HL-60 (cell line): ENCODE results near the gene DCTN2.

Experiments
- DNase-seq, 2 experiments: peaks; one replicate each; pipeline ENCODE4 v3.0.0-alpha.2; 2010 to 2020; ENCODE audit warnings: low read depth in 1 of 2, low spot score in 1 of 2
- H3K27ac ChIP-seq: fragments of 250-450 bp; sonication (Bioruptor Pico); replicated peaks from 2 replicates; pipeline ENCODE4 v1.5.1; 2020; ENCODE audit warnings: mild to moderate bottlenecking, moderate library complexity
- H3K27me3 ChIP-seq: fragments of 250-450 bp; sonication (Bioruptor Pico); 2 replicates; pipeline ENCODE4 v1.5.1; 2021; ENCODE audit warnings: mild to moderate bottlenecking, moderate library complexity; ENCODE audit not compliant: insufficient read depth, poor library complexity, severe bottlenecking
- H3K4me3 ChIP-seq: replicated peaks from 2 replicates; pipeline ENCODE4 v1.5.1; 2011; ENCODE audit warnings: mild to moderate bottlenecking, control low read depth, low read length; ENCODE audit not compliant: insufficient read depth
- GABPA ChIP-seq: IDR thresholded peaks from 2 replicates; pipeline ENCODE4 v1.6.1; 2012; ENCODE audit warnings: low read depth
- POLR2AphosphoS5 ChIP-seq: IDR thresholded peaks from 2 replicates; pipeline ENCODE4 v1.6.1; 2012; ENCODE audit warnings: low read depth
- SPI1 ChIP-seq: IDR thresholded peaks from 2 replicates; pipeline ENCODE4 v1.6.1; 2012; ENCODE audit warnings: low read depth, mild to moderate bottlenecking, borderline replicate concordance
- TF ChIP-seq, protein P1 (sequence below): IDR thresholded peaks from 2 replicates; pipeline ENCODE4 v1.6.1; 2012; ENCODE audit warnings: low read depth; ENCODE audit not compliant: insufficient replicate concordance
- TF ChIP-seq, protein P2 (sequence below): IDR thresholded peaks from one replicate; pipeline ENCODE4 v1.5.1; 2011; ENCODE audit warnings: low read length, control low read depth, inconsistent platforms; ENCODE audit not compliant: insufficient read depth

DCTN2 gene

DNA sequence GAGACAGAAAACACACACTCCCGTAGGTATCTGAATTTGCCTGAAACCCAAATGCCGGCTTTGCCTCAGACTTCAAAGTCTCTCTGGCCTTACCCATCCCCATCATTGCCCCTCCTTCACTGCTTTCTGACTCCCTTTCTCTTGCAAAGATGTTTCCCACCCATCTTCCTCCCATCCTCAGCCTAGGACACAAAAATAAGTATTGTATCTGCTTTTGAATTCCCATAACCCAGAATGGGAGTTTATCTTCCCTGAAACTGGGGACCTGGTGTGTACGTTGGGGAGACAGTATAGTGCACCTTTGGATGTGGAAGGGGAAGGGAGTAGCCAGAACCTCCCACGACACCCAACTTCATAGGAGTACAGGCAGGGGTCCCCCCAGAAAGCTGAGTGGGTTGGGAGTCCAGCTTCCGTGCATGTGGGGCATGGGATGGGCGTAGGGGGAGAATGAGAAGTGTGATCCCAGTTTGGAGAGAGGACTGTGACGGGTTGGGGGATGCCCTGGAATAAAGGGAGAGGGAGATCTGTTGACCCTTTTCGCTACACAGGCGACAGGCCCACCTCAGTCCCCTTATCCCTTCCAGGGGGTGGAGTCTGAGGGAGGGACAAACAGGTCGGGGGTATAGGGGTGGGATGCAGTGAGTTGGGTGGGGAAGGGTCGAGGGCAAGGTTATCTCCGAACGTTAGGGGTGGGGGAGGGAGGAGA, 2.4 kb upstream of the DCTN2 start:
- H3K4me3 ChIP-seq = no peak overlapping the region
- no peak for DNase-seq
- no peak for TF ChIP-seq SPI1
- TF ChIP-seq GABPA = no peak
- TF ChIP-seq, protein P1, sequence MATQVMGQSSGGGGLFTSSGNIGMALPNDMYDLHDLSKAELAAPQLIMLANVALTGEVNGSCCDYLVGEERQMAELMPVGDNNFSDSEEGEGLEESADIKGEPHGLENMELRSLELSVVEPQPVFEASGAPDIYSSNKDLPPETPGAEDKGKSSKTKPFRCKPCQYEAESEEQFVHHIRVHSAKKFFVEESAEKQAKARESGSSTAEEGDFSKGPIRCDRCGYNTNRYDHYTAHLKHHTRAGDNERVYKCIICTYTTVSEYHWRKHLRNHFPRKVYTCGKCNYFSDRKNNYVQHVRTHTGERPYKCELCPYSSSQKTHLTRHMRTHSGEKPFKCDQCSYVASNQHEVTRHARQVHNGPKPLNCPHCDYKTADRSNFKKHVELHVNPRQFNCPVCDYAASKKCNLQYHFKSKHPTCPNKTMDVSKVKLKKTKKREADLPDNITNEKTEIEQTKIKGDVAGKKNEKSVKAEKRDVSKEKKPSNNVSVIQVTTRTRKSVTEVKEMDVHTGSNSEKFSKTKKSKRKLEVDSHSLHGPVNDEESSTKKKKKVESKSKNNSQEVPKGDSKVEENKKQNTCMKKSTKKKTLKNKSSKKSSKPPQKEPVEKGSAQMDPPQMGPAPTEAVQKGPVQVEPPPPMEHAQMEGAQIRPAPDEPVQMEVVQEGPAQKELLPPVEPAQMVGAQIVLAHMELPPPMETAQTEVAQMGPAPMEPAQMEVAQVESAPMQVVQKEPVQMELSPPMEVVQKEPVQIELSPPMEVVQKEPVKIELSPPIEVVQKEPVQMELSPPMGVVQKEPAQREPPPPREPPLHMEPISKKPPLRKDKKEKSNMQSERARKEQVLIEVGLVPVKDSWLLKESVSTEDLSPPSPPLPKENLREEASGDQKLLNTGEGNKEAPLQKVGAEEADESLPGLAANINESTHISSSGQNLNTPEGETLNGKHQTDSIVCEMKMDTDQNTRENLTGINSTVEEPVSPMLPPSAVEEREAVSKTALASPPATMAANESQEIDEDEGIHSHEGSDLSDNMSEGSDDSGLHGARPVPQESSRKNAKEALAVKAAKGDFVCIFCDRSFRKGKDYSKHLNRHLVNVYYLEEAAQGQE = no peak
- TF ChIP-seq POLR2AphosphoS5 = no peak
- TF ChIP-seq, protein P2, sequence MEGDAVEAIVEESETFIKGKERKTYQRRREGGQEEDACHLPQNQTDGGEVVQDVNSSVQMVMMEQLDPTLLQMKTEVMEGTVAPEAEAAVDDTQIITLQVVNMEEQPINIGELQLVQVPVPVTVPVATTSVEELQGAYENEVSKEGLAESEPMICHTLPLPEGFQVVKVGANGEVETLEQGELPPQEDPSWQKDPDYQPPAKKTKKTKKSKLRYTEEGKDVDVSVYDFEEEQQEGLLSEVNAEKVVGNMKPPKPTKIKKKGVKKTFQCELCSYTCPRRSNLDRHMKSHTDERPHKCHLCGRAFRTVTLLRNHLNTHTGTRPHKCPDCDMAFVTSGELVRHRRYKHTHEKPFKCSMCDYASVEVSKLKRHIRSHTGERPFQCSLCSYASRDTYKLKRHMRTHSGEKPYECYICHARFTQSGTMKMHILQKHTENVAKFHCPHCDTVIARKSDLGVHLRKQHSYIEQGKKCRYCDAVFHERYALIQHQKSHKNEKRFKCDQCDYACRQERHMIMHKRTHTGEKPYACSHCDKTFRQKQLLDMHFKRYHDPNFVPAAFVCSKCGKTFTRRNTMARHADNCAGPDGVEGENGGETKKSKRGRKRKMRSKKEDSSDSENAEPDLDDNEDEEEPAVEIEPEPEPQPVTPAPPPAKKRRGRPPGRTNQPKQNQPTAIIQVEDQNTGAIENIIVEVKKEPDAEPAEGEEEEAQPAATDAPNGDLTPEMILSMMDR = no peak
- no peak overlapping the region for H3K27ac ChIP-seq
- peaks cover 14% of the 10 kb centered on the region for H3K27me3 ChIP-seq

DNA sequence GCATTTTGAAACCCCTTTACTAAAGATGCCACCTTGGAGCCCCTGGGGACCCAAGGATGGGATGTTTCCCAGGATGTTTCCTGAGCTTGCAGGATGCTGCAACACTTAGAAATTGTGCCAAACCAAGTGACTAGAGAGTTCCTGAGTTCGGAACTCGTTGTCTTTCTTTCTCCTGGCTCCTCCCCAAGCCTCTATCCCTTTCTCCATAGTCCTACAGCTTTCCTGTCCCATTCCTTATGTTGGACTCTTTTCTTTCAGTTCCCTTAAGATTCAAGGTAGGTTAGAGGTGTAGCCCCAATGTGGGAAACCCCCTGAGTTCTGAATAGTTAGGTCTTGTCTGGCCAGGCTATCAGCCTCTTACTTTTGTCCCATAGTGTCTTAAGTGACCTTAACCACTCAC, 1.5 kb upstream of the DCTN2 start:
- no peak overlapping the region for H3K4me3 ChIP-seq
- no peak for TF ChIP-seq POLR2AphosphoS5
- TF ChIP-seq, protein P1 = no peak
- TF ChIP-seq GABPA = no peak
- TF ChIP-seq SPI1 = no peak
- TF ChIP-seq, protein P2 = no peak
- no peak overlapping the region for H3K27ac ChIP-seq
- DNase-seq = no peak
- peaks cover 11% of the 10 kb centered on the region for H3K27me3 ChIP-seq

DNA sequence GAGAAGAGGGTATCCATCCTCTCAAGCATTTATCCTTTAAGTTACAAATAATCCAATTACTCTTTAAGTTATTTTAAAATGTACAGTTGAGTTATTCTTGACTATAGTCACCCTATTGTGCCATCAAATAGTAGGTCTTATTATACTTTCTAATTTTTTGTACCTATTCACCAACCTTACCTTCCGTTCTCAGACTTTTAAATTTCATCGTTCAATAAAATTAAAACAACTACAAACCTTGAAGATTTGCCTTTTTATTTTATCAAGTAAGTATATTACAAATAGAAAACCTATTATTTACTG, 972 bp upstream of the DCTN2 start:
- DNase-seq = no peak
- peaks cover 11% of the 10 kb centered on the region for H3K27me3 ChIP-seq
- no peak overlapping the region for H3K27ac ChIP-seq
- TF ChIP-seq, protein P2 = no peak
- TF ChIP-seq GABPA (no peak), SPI1 (no peak), POLR2AphosphoS5 (no peak)
- TF ChIP-seq, protein P1 = no peak
- no peak overlapping the region for H3K4me3 ChIP-seq
